ENCODE data around the gene RAB22A.

- TF ChIP-seq CTCF (IDR thresholded peaks at IDR 0.05) (no peak), POLR2A (IDR thresholded peaks at IDR 0.05) (no peak), POLR2AphosphoS5 (IDR thresholded peaks at IDR 0.05) (no peak), EP300 (IDR thresholded peaks at IDR 0.05) (no peak)
Observed at GRCh38 chr20:58271606-58272351, 37.7 kb upstream of the RAB22A start.
